ENCODE measurements around the gene DDAH2. TPM values are rescaled to one million over a fixed set of nuclear protein-coding genes. Genes with fewer than 3 reads are reported as not detected.

DDAH2 gene
- total RNA-seq, 1 donor from 2014 or later: 71.2 TPM

DNA sequence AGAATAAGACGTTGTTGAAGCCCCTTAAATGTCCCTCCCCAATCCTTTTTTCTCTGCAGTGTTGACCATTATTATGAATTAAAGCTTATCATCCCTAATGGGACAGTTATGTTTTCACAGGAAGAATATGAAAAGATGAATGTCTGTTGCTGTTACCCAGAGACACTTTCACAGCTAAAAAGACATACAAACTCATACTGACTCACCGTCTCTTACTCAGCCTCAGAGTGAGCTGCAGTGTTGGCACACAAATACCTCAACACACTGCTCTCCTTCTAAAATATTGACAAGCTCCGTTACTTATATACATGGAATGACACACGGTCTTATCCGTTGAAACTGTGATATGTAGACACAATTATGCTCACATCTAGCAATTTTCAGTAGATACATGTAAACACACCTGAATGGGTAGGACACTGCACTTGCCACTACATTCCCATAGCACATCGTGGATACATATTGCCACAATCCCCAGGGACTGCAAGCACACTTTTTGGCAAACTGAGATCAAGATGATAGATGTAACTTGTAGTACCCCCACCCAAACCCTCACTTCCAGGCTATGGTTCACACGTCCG is 23.7 kb upstream of the DDAH2 start:
- Histone ChIP-seq H3K36me3 (no peaks in the 10 kb centered on the region), H3K27ac (no peak overlapping the region), H3K27me3 (no peaks in the 10 kb centered on the region), H3K4me3 (no peak overlapping the region), H3K9me3 (no peaks in the 10 kb centered on the region), H3K4me1 (no peaks in the 10 kb centered on the region)
- DNase-seq (no peak), ATAC-seq (no peak)
- intact Hi-C loops (cut with DNase I): no loop called here
- TF ChIP-seq, protein P1, sequence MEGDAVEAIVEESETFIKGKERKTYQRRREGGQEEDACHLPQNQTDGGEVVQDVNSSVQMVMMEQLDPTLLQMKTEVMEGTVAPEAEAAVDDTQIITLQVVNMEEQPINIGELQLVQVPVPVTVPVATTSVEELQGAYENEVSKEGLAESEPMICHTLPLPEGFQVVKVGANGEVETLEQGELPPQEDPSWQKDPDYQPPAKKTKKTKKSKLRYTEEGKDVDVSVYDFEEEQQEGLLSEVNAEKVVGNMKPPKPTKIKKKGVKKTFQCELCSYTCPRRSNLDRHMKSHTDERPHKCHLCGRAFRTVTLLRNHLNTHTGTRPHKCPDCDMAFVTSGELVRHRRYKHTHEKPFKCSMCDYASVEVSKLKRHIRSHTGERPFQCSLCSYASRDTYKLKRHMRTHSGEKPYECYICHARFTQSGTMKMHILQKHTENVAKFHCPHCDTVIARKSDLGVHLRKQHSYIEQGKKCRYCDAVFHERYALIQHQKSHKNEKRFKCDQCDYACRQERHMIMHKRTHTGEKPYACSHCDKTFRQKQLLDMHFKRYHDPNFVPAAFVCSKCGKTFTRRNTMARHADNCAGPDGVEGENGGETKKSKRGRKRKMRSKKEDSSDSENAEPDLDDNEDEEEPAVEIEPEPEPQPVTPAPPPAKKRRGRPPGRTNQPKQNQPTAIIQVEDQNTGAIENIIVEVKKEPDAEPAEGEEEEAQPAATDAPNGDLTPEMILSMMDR (IDR thresholded peaks at IDR 0.05): no peak

DNA sequence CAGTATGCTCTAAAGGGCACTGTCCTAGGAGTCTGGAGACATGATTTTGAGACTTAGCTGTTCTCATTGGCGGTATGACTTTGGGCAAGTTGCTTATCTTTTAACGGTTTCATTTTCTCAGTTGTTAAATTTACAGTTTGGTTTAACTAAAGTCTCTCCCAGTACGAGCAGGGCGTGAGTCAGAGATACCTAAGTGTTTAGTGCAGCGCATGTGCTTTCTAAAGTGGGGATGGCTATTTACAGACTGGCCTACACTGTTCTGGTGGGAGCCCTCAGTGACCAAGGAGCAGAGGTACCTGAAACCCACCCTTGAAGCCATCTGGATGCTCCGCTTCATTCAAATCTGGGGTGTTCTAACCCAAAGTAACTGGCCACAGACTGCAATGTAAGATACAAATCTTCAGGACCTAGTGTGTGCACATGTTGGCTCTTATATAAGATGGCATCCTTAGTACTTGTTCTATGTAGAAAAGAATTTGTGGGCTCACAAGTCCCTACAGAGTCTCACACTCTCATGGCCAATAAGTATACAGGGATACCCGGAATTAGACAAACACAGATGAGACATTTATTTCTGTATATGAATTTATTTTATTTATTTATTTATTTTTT is 21.4 kb upstream of the DDAH2 start:
- Histone ChIP-seq H3K4me3 (no peak overlapping the region), H3K4me1 (no peaks in the 10 kb centered on the region), H3K27me3 (no peaks in the 10 kb centered on the region), H3K9me3 (no peaks in the 10 kb centered on the region), H3K36me3 (no peaks in the 10 kb centered on the region), H3K27ac (no peak overlapping the region)
- TF ChIP-seq, protein P1 (IDR thresholded peaks at IDR 0.05): no peak
- intact Hi-C loops (cut with DNase I): no loop called here
- ATAC-seq (no peak), DNase-seq (no peak)

DNA sequence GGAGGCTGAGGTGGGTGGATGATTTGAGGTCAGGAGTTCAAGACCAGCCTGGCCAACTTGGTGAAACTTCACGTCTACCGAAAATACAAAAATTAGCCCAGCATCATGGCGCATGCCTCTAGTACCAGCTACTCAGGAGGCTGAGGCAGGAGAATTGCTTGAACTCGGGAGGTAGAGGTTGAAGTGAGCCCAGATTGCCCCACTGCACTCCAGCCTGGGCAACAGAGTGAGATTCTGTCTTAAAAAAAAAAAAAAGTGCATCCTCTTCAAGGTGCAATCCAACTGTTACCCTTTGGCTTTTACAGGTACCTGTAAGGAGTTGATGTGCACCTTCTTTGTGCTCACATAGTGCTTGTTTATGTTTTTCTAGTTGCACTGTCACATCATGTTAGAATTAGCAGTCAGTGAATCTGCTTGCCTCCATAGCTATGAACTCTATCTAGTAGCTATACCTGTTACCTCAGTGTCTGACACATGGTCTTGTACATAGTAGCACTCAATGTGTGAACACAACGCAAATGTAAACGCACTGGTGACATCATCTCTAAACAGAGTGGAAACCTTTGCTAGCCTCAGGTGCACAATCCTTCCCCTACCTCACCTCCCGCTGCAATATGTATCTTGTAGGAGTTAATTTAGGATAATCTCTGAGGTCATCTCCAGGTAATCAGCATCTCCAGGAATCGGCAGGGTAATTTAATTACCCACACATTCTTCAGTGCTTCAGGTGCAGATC is 20.4 kb upstream of the DDAH2 start:
- Histone ChIP-seq H3K4me1 (no peaks in the 10 kb centered on the region), H3K27me3 (no peaks in the 10 kb centered on the region), H3K36me3 (no peaks in the 10 kb centered on the region), H3K27ac (no peak overlapping the region), H3K9me3 (no peaks in the 10 kb centered on the region), H3K4me3 (no peak overlapping the region)
- intact Hi-C loops (cut with DNase I): no loop called here
- DNase-seq: no peak
- TF ChIP-seq, protein P1 (IDR thresholded peaks at IDR 0.05): no peak
- ATAC-seq: no peak

DNA sequence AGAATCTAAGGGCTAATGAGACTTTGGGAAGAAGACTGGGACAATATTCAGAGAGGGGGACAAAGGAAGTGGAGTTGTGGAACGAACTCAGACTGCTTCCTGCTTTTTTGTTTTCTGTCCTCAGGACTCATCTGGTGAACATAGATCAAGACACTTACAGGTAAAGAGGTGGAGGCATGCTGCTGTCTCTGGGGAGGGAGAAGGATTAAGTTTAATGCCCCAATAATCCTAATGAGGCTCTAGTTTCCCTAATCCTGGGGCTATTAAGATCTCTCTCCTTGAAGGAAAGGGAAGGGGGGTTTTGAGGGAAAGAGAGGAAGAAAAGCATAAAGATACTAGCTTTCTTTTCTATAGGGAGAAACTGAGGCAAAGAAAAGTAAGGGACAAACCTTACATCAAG is 15.3 kb upstream of the DDAH2 start:
- H3K36me3 ChIP-seq: no peaks in the 10 kb centered on the region
- intact Hi-C loops (cut with DNase I): no loop called here
- TF ChIP-seq, protein P1 (IDR thresholded peaks at IDR 0.05): no peak
- H3K27me3 ChIP-seq: no peaks in the 10 kb centered on the region
- no peaks in the 10 kb centered on the region for H3K9me3 ChIP-seq
- peaks cover 8% of the 10 kb centered on the region for H3K4me1 ChIP-seq
- no peak for DNase-seq
- H3K27ac ChIP-seq: no peak overlapping the region
- ATAC-seq: no peak
- H3K4me3 ChIP-seq: no peak overlapping the region

DNA sequence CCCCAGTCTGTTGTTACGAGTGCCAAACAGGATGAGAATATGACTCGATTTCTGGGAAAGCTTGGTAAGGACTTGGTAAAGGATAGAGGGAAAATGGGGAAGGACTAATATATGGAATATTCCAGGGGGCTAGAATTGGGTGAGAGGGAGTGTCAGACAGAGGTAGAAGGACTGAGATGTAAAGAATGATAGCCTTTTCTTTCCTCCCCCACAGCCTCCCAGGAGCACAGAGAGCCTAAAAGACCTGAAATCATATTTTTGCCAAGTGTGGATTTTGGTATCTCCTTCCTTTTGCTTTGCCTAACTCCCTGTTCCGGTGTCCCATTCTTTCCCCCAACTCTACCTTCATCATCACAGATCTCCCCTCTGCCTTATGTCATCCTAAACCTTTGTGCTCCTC is 13.8 kb upstream of the DDAH2 start:
- no peak for ATAC-seq
- intact Hi-C loops (cut with DNase I): no loop called here
- TF ChIP-seq, protein P1 (IDR thresholded peaks at IDR 0.05): no peak

More for the DNA sequence above, 13.8 kb upstream of the DDAH2 start:
- H3K4me1 ChIP-seq: peaks cover 23% of the 10 kb centered on the region
- H3K27me3 ChIP-seq: no peaks in the 10 kb centered on the region
- no peaks in the 10 kb centered on the region for H3K9me3 ChIP-seq
- H3K4me3 ChIP-seq: no peak overlapping the region
- no peaks in the 10 kb centered on the region for H3K36me3 ChIP-seq
- DNase-seq: no peak
- no peak overlapping the region for H3K27ac ChIP-seq

Measured in upper lobe of right lung (tissue), 1 donor.